ENCODE measurements around the gene ABCG5.

DNA sequence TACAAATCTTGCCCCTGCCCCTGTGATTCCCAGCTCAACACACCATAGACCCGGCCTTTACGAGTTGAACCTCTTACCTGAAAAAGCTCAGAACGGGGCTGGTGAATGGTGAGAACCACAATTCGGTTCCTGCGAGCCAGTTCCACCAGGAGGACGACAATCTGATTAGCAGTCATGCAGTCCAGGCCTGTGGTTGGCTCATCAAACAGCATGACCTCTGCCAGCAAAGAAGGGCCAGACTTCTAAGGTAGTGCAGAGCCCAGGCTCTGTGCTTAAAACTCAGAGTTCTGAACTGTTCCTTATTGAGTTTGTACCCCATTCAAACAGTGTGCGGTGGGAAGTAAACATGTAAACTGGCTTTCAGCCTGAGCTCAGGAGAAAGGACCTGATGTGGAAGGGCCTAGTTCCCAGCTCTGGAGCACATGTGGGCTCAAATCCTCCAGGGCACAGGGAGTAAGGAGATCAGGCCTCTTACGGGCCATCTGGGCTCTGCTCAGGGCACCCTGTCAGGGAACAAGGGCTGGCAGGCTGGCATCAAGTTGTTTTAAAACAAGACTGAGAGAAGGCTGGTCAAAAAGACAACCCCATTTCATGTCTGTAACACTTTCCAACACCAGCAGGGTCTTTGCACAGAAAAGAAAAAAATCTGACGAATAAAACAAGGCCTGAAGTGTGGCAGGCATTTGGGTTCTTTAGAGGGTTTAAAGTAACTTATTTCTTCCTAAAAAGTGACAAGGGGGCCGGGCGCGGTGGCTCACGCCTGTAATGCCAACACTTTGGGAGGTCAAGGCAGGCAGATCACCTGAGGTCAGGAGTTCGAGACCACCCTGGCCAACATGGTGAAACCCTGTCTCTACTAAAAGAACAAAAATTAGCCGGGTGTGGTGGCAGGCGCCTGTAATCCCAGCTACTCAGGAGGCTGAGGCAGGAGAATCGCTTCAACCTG, 12.1 kb downstream of the ABCG5 start:
- TF ChIP-seq, protein P1, sequence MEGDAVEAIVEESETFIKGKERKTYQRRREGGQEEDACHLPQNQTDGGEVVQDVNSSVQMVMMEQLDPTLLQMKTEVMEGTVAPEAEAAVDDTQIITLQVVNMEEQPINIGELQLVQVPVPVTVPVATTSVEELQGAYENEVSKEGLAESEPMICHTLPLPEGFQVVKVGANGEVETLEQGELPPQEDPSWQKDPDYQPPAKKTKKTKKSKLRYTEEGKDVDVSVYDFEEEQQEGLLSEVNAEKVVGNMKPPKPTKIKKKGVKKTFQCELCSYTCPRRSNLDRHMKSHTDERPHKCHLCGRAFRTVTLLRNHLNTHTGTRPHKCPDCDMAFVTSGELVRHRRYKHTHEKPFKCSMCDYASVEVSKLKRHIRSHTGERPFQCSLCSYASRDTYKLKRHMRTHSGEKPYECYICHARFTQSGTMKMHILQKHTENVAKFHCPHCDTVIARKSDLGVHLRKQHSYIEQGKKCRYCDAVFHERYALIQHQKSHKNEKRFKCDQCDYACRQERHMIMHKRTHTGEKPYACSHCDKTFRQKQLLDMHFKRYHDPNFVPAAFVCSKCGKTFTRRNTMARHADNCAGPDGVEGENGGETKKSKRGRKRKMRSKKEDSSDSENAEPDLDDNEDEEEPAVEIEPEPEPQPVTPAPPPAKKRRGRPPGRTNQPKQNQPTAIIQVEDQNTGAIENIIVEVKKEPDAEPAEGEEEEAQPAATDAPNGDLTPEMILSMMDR (IDR thresholded peaks at IDR 0.05 in 4 of 5, conservative IDR thresholded peaks at IDR 0.05 in 1 of 5): no peak
- no peak for TF ChIP-seq POLR2A (IDR thresholded peaks at IDR 0.05)
